NCI-H1092 (cell line): ENCODE measurements around the gene NRP2.

Experiments used
- DNase-seq: peaks from one replicate; lab custom pipeline; 2025; lab: John Stamatoyannopoulos, UW

Gene NRP2

DNA sequence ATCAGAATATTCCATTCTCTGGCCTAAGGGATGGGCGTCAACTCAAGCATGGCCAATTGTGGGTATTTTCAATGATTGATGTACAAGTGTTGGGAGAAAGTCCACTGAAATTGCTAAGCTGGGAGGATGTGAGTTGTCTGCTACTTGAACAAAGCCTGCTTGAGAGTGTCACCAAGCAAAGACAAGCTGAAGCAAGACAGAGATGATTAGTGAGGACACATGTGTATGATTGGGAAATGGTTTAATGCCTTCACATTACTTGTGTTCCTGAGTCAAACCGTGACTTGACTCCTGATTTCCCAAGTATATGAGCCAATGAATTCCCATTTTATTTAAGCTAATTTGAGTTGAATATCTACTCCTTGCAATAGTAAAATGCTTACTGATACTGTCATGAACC is 23.7 kb upstream of the NRP2 start:
- no peak for DNase-seq

GRCh38 chr2:205659922-205660321 is 22.4 kb upstream of the NRP2 start:
- no peak for DNase-seq

- DNase-seq: no peak
Observed at GRCh38 chr2:205660521-205661124, 21.7 kb upstream of the NRP2 start.

DNA sequence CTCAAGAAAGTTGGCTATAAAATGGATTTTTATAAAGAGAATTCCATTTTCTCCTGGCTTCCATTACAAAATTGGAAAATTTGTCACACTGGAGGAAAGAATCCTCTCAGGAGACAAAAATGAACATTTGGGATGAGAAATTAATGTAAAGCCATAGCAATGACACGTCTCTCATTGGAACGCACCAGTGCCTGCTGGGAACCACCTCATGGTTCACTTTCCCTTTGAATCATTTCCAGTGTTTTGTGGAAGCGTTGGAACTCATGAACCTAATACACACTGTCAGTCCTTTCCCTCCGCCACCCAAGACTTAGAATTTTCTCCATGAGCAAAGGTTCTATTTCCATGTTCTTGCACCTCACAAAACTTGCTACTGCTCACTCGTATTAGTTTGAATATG is 21.0 kb upstream of the NRP2 start:
- no peak for DNase-seq

GRCh38 chr2:205662206-205662965 is 19.9 kb upstream of the NRP2 start:
- no peak for DNase-seq

DNA sequence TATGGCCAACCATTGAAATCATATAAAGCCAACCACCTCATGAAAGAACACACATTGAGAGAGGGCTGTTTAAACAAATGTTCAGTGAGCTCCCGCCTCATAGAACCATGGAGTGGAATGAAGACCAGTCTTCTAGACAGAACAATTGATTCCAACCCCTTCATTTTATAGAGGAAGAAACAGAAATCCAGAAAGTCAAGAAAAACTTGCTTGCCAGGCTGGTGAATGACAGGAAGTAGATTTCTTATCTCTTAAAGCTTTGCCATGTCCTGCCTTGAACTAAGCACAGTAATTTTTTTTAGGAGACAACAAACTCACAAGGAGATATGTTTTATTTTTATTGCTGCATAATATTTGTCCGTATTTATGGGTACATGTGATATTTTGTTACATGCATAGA is 16.5 kb upstream of the NRP2 start:
- no peak for DNase-seq

DNA sequence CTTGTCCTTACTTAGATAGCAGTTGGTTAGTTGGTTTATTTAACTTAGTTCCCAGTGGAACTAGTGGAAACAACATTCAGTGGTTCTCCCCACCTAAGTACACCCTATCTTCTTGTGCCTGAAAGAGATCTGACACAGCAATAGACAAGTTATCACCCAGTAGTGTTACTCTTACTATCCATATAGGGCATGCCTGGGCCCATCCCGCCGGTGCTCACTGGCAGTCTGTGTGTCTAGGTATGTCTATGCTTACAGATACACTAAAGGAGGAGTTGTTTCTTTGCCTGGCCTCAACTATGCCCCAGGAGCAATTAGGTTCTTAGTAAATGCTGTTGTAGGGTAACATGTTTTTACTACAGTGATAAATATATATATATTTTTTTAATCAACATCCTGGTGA is 12.0 kb upstream of the NRP2 start:
- DNase-seq: no peak

GRCh38 chr2:205673312-205673711 is 9.0 kb upstream of the NRP2 start:
- no peak for DNase-seq

DNA sequence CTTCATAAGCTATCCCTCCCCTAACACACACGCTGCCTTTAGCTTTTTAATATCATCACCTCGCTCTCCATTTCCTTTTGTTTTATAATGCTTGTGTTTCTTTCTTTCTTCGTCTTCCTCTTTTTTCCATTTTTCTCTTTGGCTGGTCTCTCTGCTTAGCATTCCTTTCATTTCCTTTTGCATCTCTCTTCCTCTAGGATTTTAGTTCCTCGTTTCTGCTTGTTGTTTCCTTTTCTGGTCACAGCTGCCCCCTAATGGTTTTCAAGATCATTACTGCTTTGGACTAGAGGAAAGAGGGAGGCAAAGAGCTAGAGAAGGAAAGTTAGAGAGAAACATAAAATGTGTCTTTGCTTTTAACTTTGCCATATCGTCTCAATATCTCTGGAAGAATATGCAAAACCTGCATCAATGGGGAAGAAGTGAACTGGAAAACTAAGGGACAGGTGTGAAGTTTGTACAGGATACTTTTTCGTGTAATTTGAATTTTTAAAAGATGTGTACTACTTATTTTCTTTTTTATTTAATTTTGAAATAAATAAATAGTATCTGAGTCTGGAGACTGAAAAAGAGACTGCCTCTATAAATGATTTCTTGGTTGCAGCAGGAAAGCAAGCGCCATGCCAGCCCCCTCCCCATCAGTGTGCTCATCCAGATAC is 6.3 kb upstream of the NRP2 start:
- DNase-seq: peak; percentile 14

GRCh38 chr2:205678541-205679142 is 3.7 kb upstream of the NRP2 start:
- DNase-seq: no peak

DNA sequence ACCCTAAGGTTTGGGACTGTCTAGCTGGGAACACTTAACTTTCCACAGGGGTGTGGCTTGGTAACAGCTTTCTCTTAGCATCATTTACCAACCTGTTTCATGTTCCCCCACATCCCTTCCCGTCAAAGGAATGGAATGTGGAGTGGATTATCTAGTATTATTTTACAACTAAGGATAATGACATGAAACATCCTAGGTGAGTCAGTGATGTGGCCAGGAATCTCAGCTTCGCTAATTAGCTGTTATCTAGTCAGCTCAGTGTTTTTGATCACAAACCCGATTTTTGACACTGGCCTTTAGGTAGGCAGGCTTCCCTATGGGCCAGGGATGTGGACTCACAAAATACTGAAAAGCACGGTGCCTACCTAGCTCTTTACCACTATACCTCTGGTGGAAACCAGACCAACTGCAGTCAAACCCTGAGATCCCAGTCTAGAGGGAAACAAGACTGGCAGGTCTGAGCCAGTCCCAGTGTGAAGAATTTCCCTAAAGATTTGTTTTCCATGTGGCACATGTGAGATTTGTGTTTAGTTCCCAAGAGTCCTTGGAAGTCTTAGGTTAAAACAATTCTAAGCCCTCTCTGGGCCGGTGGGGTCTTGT is 2.8 kb upstream of the NRP2 start:
- no peak for DNase-seq

DNA sequence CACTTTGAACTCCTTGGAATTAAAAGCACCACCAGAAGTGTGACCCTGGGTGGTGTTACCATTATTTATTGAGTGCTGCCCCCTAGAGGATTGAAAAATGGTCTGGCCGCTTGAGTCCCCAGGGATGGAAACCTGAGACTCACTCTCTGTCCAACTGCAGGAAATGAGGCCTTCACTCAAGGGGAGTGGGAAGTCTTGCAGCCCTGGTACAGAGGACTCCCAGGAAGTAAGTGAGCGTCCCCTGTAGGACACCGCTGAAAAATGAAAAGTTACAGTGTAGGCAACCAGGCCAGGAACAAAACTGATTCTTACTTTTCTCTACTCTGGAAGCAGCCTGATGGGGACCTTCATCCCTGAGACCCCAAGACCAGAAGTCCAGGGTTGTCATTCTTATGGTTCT is 2.2 kb upstream of the NRP2 start:
- DNase-seq: peak; percentile 80

DNA sequence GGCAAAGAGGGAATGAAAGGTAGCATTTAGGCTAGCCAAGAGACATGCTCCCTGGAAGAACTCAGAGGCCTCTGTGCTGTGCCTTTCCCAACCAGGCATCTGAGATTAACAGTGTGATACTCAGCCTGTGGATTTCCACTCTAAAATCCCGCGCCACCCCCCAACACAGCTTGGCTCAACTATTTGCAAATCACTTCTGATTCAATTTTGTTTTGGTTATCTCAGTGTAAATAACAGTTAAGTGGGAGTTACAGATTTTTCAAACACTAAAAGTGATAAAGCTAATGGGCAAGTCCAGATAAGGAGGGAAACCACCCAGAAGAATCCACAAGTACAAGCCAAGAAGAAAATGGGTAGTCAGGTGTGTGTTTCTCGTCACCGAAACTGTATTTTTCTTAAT is 1.4 kb upstream of the NRP2 start:
- DNase-seq: no peak

- DNase-seq: no peak
Observed at GRCh38 chr2:205681401-205682238, 681 bp upstream of the NRP2 start.

DNA sequence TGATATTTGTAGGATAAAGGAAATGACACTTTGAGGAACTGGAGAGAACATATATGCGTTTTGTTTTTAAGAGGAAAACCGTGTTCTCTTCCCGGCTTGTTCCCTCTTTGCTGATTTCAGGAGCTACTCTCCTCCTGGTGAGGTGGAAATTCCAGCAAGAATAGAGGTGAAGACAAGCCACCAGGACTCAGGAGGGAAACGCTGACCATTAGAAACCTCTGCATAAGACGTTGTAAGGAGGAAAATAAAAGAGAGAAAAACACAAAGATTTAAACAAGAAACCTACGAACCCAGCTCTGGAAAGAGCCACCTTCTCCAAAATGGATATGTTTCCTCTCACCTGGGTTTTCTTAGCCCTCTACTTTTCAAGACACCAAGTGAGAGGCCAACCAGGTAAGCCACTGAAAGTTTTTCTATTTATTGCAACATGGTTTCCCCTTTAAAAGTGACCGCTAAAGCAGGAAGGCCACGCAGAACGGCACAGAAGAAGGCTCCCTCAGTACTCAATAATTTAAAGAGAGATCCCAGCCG is 735 bp downstream of the NRP2 start:
- DNase-seq: no peak

DNA sequence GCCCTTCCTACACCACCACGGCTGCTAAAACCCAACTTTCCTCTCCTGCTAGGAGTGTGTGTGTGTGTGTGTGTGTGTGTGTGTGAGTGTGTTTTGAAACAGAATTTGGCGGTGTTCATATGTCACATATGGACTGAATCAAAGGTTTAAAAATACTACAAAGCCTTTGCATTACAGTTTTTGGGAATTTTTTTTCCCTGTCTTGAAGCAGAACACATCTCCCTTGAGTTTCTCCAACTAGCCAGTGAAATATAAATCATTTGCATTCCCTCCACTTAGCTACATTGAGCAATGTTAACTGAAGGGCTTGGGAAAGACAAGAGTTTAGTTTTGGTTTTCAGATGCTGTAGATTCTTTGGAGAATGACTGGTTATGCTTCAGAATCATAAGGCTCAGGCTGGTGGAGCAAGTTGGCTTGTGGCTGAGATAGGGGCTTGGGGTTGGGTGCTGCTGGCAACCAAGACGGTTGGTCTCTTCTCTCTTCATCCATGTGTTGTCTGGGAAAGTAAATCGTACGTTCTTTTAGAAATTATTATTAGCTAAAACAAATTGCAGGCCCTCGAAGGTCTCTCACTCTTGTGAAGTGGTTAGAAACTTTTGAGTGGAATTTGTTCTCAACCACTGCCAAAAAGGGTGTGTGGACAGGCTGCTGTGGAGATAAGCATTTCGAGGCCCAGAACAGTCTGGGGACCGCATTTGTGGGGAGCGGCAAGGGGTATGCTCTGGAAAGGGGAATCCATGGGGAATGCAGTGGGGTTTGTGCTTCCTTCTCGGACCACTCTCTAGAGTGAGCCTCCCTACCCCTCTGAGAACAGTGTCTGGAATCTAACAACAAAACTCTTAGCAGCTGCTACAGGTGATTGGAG is 1.4 kb downstream of the NRP2 start:
- DNase-seq: no peak

- DNase-seq: no peak
Observed at GRCh38 chr2:205684871-205685313, 2.6 kb downstream of the NRP2 start.

- DNase-seq: no peak
Observed at GRCh38 chr2:205685314-205686055, 3.2 kb downstream of the NRP2 start.

- no peak for DNase-seq
Observed at GRCh38 chr2:205686056-205686782, 3.9 kb downstream of the NRP2 start.
